ENCODE results near the gene IFT122. TPM values are rescaled to one million over a fixed set of nuclear protein-coding genes. Genes with fewer than 3 reads are reported as not detected.
"Not testable (repeated sequence)": the region's sequence is repeated elsewhere in the genome, so short reads cannot be mapped to it uniquely, and the experiment has no call there.

IFT122 gene
- total and polyA plus RNA-seq, 10 donors: 5.2 to 31.3 (median 18.1) TPM

GRCh38 chr3:129481766-129482332 is 41.8 kb downstream of the IFT122 start:
- WGBS, 5 donors: 58 to 72% (median 65%) methylated on average over 11 to 12 of the region's 12 CpGs
- peaks cover 0 to 86% (median 18%) of the 10 kb centered on the region in 6 donors for H3K36me3 ChIP-seq
- no peak overlapping the region for H3K4me3 ChIP-seq
- no peaks in the 10 kb centered on the region for H3K27me3 ChIP-seq (replicated peaks in 1 of 7)
- TF ChIP-seq CTCF (IDR thresholded peaks at IDR 0.05 in 8 of 11, conservative IDR thresholded peaks at IDR 0.05 in 3 of 11) (no peak), POLR2A (IDR thresholded peaks at IDR 0.05) (no peak), POLR2AphosphoS5 (IDR thresholded peaks at IDR 0.05) (no peak)
- no peak for DNase-seq
- peaks cover 0 to 38% (median 4%) of the 10 kb centered on the region in 6 donors for H3K4me1 ChIP-seq
- no peaks in the 10 kb centered on the region for H3K9me3 ChIP-seq
- intact Hi-C loops (cut with DNase I; ENCODE audit: low total_unique reads): no loop called here
- H3K27ac ChIP-seq: peak overlapping the region in 6 of 8 donors; percentile 20 to 71 (median 52)

GRCh38 chr3:129482721-129483120 is 42.7 kb downstream of the IFT122 start:
- Histone ChIP-seq H3K27ac (peak overlapping the region in 5 of 8 donors; percentile 20 to 71 (median 58)), H3K9me3 (no peaks in the 10 kb centered on the region), H3K36me3 (peaks cover 0 to 83% (median 14%) of the 10 kb centered on the region in 6 donors), H3K27me3 (replicated peaks in 1 of 7) (no peaks in the 10 kb centered on the region), H3K4me3 (no peak overlapping the region), H3K4me1 (peaks cover 0 to 38% (median 4%) of the 10 kb centered on the region in 6 donors)
- 64 to 91% (median 82%) methylated on average over 1 of the region's 1 CpG for whole genome bisulfite sequencing, 5 donors
- intact Hi-C loops (cut with DNase I; ENCODE audit: low total_unique reads): no loop called here
- no peak for DNase-seq
- no peak for TF ChIP-seq CTCF (IDR thresholded peaks at IDR 0.05 in 8 of 11, conservative IDR thresholded peaks at IDR 0.05 in 3 of 11)
- no peak for TF ChIP-seq POLR2AphosphoS5 (IDR thresholded peaks at IDR 0.05)
- TF ChIP-seq POLR2A (IDR thresholded peaks at IDR 0.05): no peak

- TF ChIP-seq POLR2A (IDR thresholded peaks at IDR 0.05): no peak
- no peak for TF ChIP-seq POLR2AphosphoS5 (IDR thresholded peaks at IDR 0.05)
- no peak for TF ChIP-seq CTCF (IDR thresholded peaks at IDR 0.05 in 8 of 11, conservative IDR thresholded peaks at IDR 0.05 in 3 of 11)
- Histone ChIP-seq H3K4me3 (no peak overlapping the region), H3K27me3 (replicated peaks in 1 of 7) (no peaks in the 10 kb centered on the region), H3K9me3 (no peaks in the 10 kb centered on the region), H3K27ac (no peak overlapping the region), H3K4me1 (peaks cover 0 to 38% (median 4%) of the 10 kb centered on the region in 6 donors), H3K36me3 (peaks cover 0 to 80% (median 9%) of the 10 kb centered on the region in 6 donors)
- DNase-seq: no peak
- intact Hi-C loops (cut with DNase I; ENCODE audit: low total_unique reads): no loop called here
- 92 to 96% (median 95%) methylated on average over 8 of the region's 8 CpGs for WGBS, 5 donors
Observed at GRCh38 chr3:129483870-129484269, 43.8 kb downstream of the IFT122 start.

GRCh38 chr3:129485146-129485545 is 45.1 kb downstream of the IFT122 start:
- peaks cover 0 to 75% (median 2%) of the 10 kb centered on the region in 6 donors for H3K36me3 ChIP-seq
- H3K4me3 ChIP-seq; DNase-seq; H3K9me3 ChIP-seq; H3K27me3 ChIP-seq (replicated peaks in 1 of 7); intact Hi-C loops (cut with DNase I; ENCODE audit: low total_unique reads): not testable (repeated sequence)
- 81 to 92% (median 83%) methylated on average over 6 of the region's 6 CpGs for WGBS, 5 donors
- peak overlapping the region in 5 of 8 donors; percentile 1 to 81 (median 69) for H3K27ac ChIP-seq
- H3K4me1 ChIP-seq: peaks cover 0 to 46% (median 6%) of the 10 kb centered on the region in 6 donors

Measured in spleen (tissue), 11 donors.